CD4-positive, alpha-beta T cell treated with Interleukin-6 for 4 hours (primary cell): ENCODE data around the gene USP47.
A peak's percentile ranks its signal among the peaks of the same experiment; 100 is the strongest.
"Not testable (repeated sequence)": the region's sequence is repeated elsewhere in the genome, so short reads cannot be mapped to it uniquely, and the experiment has no call there.

Source experiments
- DNase-seq: peaks from one replicate; pipeline ENCODE4 v3.0.0-alpha.2; 2020; ENCODE audit warnings: mixed read lengths

USP47 gene

GRCh38 chr11:11826260-11826659 lies 15.5 kb upstream of the USP47 start:
- DNase-seq, result no peak

- DNase-seq, result no peak
Observed at GRCh38 chr11:11827272-11827671, 14.5 kb upstream of the USP47 start.

GRCh38 chr11:11831406-11831805 lies 10.4 kb upstream of the USP47 start:
- not testable (repeated sequence) for DNase-seq

GRCh38 chr11:11836676-11837231 lies 5.0 kb upstream of the USP47 start:
- no peak for DNase-seq

- no peak for DNase-seq
Observed at GRCh38 chr11:11839718-11840117, 2.1 kb upstream of the USP47 start.

- DNase-seq, result peak; percentile 24
Observed at GRCh38 chr11:11841116-11841722, 553 bp upstream of the USP47 start.

GRCh38 chr11:11842421-11843008 lies 743 bp downstream of the USP47 start:
- peak; percentile 62 for DNase-seq

GRCh38 chr11:11843211-11843621 lies 1.4 kb downstream of the USP47 start:
- DNase-seq, result peak; percentile 4

- no peak for DNase-seq
Observed at GRCh38 chr11:11843642-11844041, 1.9 kb downstream of the USP47 start.

- DNase-seq, result no peak
Observed at GRCh38 chr11:11844272-11844671, 2.5 kb downstream of the USP47 start.

GRCh38 chr11:11845071-11845470 lies 3.3 kb downstream of the USP47 start:
- no peak for DNase-seq

- no peak for DNase-seq
Observed at GRCh38 chr11:11845551-11845950, 3.8 kb downstream of the USP47 start.

GRCh38 chr11:11847082-11847481 lies 5.3 kb downstream of the USP47 start:
- no peak for DNase-seq

- peak; percentile 72 for DNase-seq
Observed at GRCh38 chr11:11848891-11849746, 7.3 kb downstream of the USP47 start.

GRCh38 chr11:11850668-11851067 lies 8.9 kb downstream of the USP47 start:
- no peak for DNase-seq

- peak; percentile 20 for DNase-seq
Observed at GRCh38 chr11:11856638-11857037, 14.9 kb downstream of the USP47 start.

- DNase-seq, result no peak
Observed at GRCh38 chr11:11857769-11858168, 16.0 kb downstream of the USP47 start.

GRCh38 chr11:11858676-11859075 lies 16.9 kb downstream of the USP47 start:
- DNase-seq, result no peak

GRCh38 chr11:11860103-11860979 lies 18.6 kb downstream of the USP47 start:
- DNase-seq, result no peak

GRCh38 chr11:11862999-11863398 lies 21.2 kb downstream of the USP47 start:
- no peak for DNase-seq

GRCh38 chr11:11864332-11864731 lies 22.6 kb downstream of the USP47 start:
- no peak for DNase-seq

GRCh38 chr11:11864803-11865202 lies 23.0 kb downstream of the USP47 start:
- DNase-seq, result no peak

- DNase-seq, result no peak
Observed at GRCh38 chr11:11865449-11865848, 23.7 kb downstream of the USP47 start.
